HG03045 (cell line): ENCODE results near the gene GRB10.

ENCODE experiments used
- ATAC-seq: cut with Tn5 transposase; IDR thresholded peaks from one replicate; pipeline ENCODE4 v1.9.1; 2021; ENCODE audit warnings: mild to moderate bottlenecking, moderate library complexity; ENCODE audit not compliant: unreplicated experiment

The GRB10 gene

GRCh38 chr7:50618281-50618680 lies 164.4 kb downstream of the GRB10 start:
- ATAC-seq, result no peak

GRCh38 chr7:50615519-50616080 lies 167.1 kb downstream of the GRB10 start:
- no peak for ATAC-seq

DNA sequence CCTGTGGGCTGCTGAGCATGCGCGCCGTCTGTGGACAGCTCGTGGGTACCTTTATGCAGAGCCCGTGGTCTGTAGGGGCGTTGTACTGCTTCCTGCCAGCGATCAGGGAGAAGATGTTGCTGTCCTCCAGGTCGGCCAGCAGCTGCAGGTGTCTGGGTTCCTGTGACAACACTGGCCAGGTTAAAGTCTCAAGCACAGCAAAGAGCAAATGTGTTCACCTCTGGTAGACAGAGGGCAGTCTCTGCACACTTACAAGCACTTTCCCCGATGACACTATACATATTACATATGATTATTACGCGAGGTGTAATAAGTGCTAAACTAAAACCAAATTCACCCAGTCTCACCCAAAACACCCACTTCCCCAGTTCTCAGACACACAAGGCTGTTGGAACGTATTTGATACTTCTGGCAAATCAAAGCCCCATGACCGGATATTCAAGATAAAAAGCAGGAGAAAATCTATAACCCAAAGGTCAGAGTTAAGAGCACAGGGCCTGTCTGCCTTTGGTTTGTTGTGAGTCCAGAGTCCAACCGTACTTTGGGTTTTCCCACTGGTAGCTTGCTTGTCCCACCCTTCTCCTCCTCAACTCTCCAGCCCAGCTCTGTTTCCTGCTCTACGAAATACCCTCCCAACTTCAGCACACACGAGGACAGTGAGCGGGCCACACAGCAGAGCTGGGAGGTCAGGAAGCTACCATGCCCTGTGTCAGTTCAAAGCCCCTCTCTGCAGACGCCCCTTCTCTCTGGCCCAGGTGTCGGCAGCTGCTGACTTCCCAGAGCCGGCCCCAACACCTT lies 167.8 kb downstream of the GRB10 start:
- ATAC-seq, result no peak

GRCh38 chr7:50613473-50613872 lies 169.2 kb downstream of the GRB10 start:
- no peak for ATAC-seq

DNA sequence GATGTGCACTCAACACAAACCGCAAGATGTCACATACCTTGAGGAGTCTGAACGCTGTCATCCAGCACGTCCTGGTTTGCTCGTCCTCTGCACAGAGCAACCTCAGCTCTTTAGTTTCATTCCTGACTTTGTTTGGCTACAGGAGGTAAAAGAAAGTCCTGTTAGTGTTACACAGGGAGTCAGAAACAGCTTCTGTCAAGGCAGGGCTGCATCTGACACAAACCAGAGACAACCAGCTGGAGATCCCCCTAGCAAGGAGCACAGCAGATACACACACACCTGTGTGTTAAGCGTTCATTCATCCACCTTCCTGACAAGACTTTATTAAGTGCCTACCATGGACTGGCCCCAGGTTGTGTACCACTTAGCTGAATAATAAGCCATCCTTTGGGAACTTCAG lies 170.0 kb downstream of the GRB10 start:
- no peak for ATAC-seq

DNA sequence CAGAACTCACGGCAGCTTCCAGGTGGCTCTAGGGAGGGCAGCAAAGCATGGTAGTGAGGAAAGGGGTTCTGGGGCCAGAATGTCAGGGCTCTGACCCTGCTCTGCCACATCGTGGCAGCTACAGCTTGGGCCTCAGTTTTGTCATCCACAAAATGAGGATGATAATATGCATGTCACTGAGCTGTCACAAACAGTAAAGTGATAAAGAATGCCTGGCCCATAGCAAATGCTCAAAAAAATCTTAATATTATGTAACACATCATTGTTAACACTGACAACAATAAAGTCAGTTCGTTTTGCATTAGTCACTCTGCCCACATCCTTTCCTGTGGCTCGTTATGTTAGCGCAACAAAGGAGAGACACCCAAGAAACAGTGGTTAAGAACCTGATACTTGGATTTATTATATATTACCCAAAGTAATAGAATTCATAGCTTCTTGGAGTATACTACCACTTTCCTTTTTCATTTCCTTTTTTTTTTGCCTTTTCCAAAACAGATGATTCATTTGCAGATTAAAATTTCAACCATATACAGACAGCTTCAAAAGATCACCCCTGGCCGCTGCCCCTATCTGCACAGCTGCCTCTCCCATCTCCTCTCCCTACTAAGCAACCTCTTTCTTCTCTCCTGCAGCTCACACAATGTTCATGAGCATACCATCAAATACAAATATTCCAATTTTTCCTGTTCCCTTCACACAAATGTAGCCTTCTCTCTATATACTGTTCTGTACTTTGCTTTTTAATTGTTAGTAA lies 172.0 kb downstream of the GRB10 start:
- ATAC-seq, result no peak

DNA sequence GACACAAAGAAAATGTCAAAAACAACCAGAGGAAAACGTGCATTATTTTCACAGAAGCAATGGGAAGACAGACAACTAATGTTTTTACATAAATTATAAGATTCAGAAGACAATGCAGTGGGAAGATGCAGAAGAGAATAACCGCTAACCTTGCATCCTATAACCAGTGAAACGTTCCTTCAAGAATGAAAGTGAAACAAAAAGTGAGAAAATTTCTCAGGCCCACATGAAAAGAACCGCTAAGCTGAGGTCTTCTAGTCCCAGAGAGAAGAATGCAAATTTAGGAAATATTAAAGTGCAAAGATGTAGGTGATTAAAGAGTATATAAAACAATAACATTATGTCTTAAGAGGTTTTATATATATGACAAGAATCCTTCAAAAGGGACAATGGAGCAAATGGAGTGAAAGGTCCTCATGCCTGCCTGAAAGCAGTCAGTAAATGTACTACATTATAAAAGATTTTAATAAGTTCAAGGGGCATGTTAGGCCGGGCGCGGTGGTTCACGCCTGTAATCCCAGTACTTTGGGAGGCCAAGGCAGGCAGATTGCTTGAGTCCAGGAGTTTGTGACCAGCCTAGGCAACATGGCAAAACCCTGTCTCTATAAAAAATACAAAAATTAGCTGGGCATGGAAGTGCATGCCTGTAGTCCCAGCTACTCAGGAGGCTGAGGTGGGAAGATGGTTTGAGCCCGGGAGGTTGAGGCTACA lies 174.3 kb downstream of the GRB10 start:
- no peak for ATAC-seq

- ATAC-seq, result no peak
These were observed 175.1 kb downstream of the GRB10 start for GRCh38 chr7:50607524-50608125.

DNA sequence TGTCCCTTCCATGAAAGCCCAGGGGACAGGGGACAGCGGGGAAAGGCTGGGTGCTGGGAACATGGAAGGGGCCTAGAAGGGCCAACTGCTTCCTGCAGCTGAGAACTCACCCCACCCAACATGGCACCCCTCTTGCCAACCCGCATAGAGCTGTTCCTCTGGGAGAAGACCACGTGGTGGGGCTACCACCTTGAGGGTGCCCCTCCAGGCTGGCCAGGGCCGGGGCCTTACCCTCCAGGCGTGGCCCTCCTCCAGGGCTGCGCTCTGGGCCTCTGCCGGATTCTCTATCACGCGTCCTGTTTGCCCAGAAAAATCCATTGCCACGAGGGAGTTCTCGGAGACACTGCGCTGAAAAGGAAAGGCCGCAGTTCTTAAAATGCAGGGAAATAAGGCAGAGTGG lies 177.6 kb downstream of the GRB10 start:
- ATAC-seq, result no peak

GRCh38 chr7:50603287-50603686 lies 179.4 kb downstream of the GRB10 start:
- no peak for ATAC-seq

- ATAC-seq, result no peak
These were observed 183.3 kb downstream of the GRB10 start for GRCh38 chr7:50599385-50599784.

DNA sequence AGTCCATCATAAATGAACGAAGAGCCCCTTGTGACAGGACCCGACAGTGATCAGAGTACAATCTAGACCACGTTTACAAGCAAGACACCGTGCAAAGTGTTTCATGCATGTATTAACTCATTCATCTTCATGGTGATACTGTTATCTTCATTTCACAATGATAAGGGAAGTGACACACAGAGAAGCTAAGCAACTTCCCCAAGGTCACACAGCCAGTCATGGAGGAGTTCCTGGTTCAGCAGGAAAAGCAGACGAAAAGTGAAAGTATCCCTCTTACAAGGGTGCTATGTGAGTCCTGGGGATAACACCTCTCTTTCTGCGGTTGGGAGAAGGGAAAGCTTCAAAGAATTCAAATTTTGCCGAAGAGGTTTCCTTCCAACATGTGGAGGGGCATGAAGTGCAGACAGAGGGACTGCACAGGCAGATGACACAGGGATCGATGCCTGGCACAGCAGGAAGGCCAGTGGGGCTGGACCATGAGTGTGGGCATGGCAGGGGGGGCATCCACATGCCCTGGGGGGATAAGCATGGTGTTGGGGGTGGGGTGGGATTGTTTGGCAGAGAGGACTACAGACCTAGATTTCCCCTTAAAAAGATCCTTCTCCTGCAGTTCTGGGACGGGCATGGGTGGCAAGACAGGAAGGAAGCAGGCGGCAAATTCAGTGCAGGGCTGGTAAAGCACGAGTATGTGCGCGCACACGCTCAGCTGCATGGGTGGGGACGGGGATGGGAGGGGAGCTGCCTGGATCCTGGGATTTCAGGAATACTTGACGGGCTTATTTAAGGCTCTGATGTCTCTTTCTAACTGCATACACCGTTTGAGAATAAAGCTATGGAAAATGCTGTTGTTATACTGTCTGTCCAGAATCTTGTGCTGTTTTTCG lies 184.0 kb downstream of the GRB10 start:
- no peak for ATAC-seq

DNA sequence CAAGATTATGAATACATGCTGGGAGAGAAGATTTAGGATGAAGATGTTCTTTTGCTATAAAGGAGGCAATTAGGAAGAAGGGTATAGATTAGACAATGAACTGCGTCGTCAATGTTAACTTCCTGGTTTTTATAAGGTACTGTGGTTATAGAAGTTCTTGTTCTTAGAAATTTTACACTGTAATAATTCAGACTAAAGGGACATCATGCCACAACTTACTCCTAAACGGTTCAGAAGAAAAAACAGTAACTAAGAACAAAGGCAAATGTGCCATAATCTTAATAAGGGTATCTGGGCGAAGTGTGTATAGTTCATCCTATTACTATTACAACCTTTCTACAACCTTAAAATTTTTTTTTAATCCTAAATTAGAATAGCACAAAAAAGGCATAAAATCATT lies 186.2 kb downstream of the GRB10 start:
- ATAC-seq, result no peak

DNA sequence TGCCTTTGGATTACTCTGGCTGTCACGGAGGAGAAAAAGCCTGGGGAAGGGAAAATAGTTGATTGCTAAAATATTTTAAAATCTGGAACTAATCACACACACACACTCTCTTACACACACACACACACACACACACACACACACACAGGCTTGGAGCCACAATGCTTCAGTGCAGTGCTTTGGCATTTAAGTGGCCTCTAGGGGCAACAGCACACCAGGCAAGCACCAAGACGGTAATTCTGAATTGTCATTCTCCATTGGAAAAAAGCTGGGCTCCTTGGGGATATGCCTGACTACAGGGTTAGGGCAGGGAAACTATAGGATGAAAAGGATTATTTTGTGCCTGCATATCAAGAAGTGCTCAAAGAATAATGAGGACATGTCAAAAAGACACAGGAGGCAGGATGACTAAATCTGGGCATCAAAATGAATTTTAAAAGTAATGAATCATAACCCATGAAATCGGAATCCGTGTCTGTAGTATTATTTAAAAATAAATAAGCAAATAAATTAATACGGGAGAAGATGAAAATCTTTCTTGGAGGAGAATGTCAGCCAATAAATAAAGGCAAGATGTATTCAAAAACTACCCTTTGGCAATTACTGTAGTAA lies 187.1 kb downstream of the GRB10 start:
- peak; percentile 8 for ATAC-seq

DNA sequence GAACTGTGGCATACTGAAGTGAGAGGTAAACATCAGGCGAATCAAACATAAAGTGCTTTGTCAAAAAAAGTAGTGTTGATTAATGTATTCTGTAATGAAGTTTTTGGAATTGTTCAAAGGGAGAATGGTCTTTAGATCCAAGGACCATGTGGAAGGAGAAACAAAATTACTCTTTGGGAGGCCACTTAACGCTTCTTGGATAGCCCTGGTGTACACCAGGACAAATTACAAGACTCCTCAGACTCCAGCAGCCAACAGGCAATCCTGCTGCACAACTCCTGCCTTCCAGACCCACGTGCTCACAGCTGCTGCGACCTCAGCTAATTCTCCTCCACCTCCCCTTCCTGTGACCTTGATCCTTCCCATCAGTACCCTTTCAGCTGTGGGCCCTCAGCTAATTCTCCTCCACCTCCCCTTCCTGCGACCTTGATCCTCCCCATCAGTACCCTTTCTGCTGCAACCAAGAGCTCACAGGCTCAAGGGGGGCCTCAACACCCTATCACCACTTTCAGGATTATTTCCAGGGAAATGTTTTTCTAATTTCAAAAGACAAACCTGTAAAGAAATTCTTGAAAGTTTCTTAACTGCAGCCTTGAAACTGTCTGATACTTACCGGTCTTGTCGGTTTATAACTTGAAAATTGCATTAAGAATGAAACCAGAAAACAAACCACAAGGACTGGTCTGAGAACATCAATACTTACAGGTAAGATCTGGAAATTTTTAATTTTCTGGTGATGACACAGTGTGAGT lies 187.8 kb downstream of the GRB10 start:
- ATAC-seq, result peak; percentile 63

GRCh38 chr7:50594136-50594535 lies 188.6 kb downstream of the GRB10 start:
- ATAC-seq, result no peak

- no peak for ATAC-seq
These were observed 189.8 kb downstream of the GRB10 start for GRCh38 chr7:50592940-50593339.

- ATAC-seq, result no peak
These were observed 190.9 kb downstream of the GRB10 start for GRCh38 chr7:50591480-50592438.
